ENCODE measurements around the gene RNF220. TPM values are rescaled to one million over a fixed set of nuclear protein-coding genes. Genes with fewer than 3 reads are reported as not detected.
A peak's percentile ranks its signal among the peaks of the same experiment; 100 is the strongest.

RNF220 gene
- total and polyA plus RNA-seq, 9 of the 15 experiments (the other 6 are each of a cell fraction or from before 2014, with no cell fraction given): 5.1 to 117 (median 66.9) TPM

DNA sequence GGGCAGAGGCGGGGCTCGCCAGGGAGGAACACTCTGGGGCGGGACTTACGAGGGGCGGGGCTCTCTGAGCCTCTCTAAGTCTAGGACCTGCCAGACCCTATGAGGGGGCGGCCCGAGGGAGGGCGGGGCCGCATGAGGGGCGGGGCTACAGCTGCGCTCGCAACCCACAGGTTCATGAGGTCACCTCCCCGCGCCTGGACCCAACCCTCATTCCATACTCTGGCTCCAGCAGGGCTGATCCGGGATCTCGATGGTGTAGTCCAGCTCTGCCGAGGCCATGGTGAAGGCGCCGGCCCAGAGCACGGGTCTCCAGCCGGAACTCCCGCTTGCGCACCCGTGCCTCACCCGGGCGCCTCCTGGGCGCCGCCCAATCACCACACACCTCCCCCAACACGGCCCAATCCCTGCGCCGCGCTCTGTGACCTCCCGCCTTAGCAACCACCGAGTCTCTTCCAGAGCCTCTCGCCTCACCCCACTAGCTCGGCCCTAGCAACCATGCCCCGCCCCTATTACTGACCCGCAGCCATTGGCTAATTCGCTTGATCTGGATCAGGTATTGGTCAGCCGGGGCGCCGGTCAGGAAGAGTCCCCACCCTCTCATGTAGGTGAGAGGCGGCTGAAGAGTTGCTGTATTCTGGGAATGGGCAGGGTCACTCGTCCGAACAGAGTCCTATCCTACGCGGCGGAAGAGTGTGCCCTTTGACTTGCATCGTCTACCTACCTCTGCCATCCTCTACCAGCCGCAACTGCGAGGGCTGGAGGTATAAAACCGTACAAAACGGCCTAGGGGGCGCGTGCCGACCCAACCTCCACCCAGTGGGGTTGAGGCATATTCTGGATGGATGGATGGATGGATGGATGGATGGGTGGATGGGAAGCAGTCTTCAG is 269.3 kb downstream of the RNF220 start, which contains the start of the genes ARMH1 and TMEM53:
ARMH1 (plus strand) TSS at position 602 of the 888 bp plus-strand sequence. CDS start 14,984 bp downstream, outside the sequence.
TMEM53 (minus strand) TSS at position 369 of the 888 bp plus-strand sequence; CDS start at position 279, 90 bp downstream.
- ChIA-PET CTCF (ENCODE audit: low intra/inter-chr PET ratio) (no interaction called here), POLR2A (interaction anchor here (0.6 to 3.3 kb wide), 13 partner anchors 10 to 847 kb away, joined by 3 to 40 read pairs (median 4); partner anchors contain the start of genes PRDX1 and RNU5D-1)
- ATAC-seq (peak; percentile 97), FAIRE-seq (peak; percentile 98), DNase-seq (ENCODE audit: extremely low read depth in 1 of 4, low spot score in 3 of 4) (peak; percentile 99 to 100 (median 100))
- H3K9me3 ChIP-seq (replicated peaks; ENCODE audit: control insufficient read depth, insufficient read depth, low read depth, low read length): no peaks in the 10 kb centered on the region
- H3K4me2 ChIP-seq (ENCODE audit: insufficient read depth, low read length): peak within 1 kb of the TSS; percentile 88
- in situ Hi-C loops (cut with MboI): no loop called here
- no peaks in the 10 kb centered on the region for H3K79me2 ChIP-seq (ENCODE audit: control insufficient read depth, insufficient read depth, low read length)
- peaks cover 4% of the 10 kb centered on the region for H3K9me1 ChIP-seq (ENCODE audit: control insufficient read depth, insufficient read depth, low read length)
- no peaks in the 10 kb centered on the region for H3K36me3 ChIP-seq (ENCODE audit: control insufficient read depth, insufficient read depth, low read length)
- intact Hi-C loops (cut with micrococcal nuclease): no loop called here
- H3K4me3 ChIP-seq: peak within 1 kb of the TSS; percentile 54
- H3K9ac ChIP-seq (ENCODE audit: insufficient read depth in 1 of 2, low read depth in 2 of 2, low read length in 2 of 2): peak within 1 kb of the TSS; percentile 52 to 89
- H2AFZ ChIP-seq (ENCODE audit: low read depth, low read length): peak within 1 kb of the TSS; percentile 99
- peaks cover 23 to 37% of the 10 kb centered on the region in 2 experiments for H3K4me1 ChIP-seq (replicated peaks in 1 of 2; ENCODE audit: control insufficient read depth in 2 of 2, insufficient read depth in 2 of 2, low read length in 2 of 2)
- BruUV-seq (replicated peaks): no TSS peak
- 9% methylated on average over 50 of the region's 56 CpGs for WGBS (ENCODE audit: insufficient coverage, low coverage, missing lambda C conversion rate)
- H4K20me1 ChIP-seq (replicated peaks; ENCODE audit: control insufficient read depth, insufficient read depth, low read length): no peaks in the 10 kb centered on the region
- H3K27ac ChIP-seq (ENCODE audit: extremely low read depth, low read depth, low read length): peak within 1 kb of the TSS; percentile 77
- no peaks in the 10 kb centered on the region; a peak in 1 of 5 replicates for H3K27me3 ChIP-seq (ENCODE audit: control insufficient read depth in 2 of 2, insufficient read depth in 2 of 2, low read length in 2 of 2)
- TF ChIP-seq CHD1 (IDR thresholded peaks at IDR 0.05; ENCODE audit: low read length): no peak
- TF ChIP-seq SMARCA4 (IDR thresholded peaks at IDR 0.05): no peak
- no peak for TF ChIP-seq FIP1L1 (IDR thresholded peaks at IDR 0.05; ENCODE audit: low read depth, low read length, poor library complexity, severe bottlenecking)
- TF ChIP-seq, protein P1, sequence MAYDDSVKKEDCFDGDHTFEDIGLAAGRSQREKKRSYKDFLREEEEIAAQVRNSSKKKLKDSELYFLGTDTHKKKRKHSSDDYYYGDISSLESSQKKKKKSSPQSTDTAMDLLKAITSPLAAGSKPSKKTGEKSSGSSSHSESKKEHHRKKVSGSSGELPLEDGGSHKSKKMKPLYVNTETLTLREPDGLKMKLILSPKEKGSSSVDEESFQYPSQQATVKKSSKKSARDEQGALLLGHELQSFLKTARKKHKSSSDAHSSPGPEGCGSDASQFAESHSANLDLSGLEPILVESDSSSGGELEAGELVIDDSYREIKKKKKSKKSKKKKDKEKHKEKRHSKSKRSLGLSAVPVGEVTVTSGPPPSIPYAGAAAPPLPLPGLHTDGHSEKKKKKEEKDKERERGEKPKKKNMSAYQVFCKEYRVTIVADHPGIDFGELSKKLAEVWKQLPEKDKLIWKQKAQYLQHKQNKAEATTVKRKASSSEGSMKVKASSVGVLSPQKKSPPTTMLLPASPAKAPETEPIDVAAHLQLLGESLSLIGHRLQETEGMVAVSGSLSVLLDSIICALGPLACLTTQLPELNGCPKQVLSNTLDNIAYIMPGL (CRISPR knock-in tag; IDR thresholded peaks at IDR 0.05): no peak
- TF ChIP-seq ZNF121 (CRISPR knock-in tag; conservative IDR thresholded peaks at IDR 0.05): no peak
- TF ChIP-seq KDM5B (IDR thresholded peaks at IDR 0.05; ENCODE audit: insufficient replicate concordance, low read depth, low read length): peak; percentile 66
- TF ChIP-seq ZNF239 (CRISPR knock-in tag; IDR thresholded peaks at IDR 0.05): no peak
- TF ChIP-seq RERE (CRISPR knock-in tag; IDR thresholded peaks at IDR 0.05; ENCODE audit: borderline replicate concordance): no peak
- no peak for TF ChIP-seq CBFA2T2 (conservative IDR thresholded peaks at IDR 0.05)
- TF ChIP-seq MBD1 (CRISPR knock-in tag; IDR thresholded peaks at IDR 0.05): peak; percentile 96
- TF ChIP-seq FOSL1 (tag; conservative IDR thresholded peaks at IDR 0.05): no peak
- no peak for TF ChIP-seq PPARD (CRISPR knock-in tag; IDR thresholded peaks at IDR 0.05)

Data from K562 (cell line).